Mesenchymal stem cell (in vitro differentiated cells and primary cell): ENCODE measurements around the gene GCH1.

Experiments
- DNase-seq: peaks from one replicate; pipeline ENCODE4 v3.0.0-alpha.2; 2013
- H2AFZ ChIP-seq: one replicate; pipeline ENCODE4 v1.6.1; 2013; ENCODE audit warnings: low read depth, mild to moderate bottlenecking, control low read depth, inconsistent platforms, low read length, moderate library complexity
- H2AK5ac ChIP-seq: 2 replicates; pipeline ENCODE4 v1.6.1; 2013; ENCODE audit warnings: low read length, moderate library complexity, mild to moderate bottlenecking, inconsistent platforms; ENCODE audit not compliant: severe bottlenecking
- H2BK120ac ChIP-seq: one replicate; pipeline ENCODE4 v1.6.1; 2013; ENCODE audit warnings: low read depth, mild to moderate bottlenecking, inconsistent platforms, low read length, moderate library complexity
- H2BK12ac ChIP-seq, 2 experiments: one replicate each; pipeline ENCODE4 v1.6.1; 2013; ENCODE audit warnings: inconsistent platforms in 2 of 2, low read length in 2 of 2, mild to moderate bottlenecking in 2 of 2, moderate library complexity in 2 of 2, control low read depth in 1 of 2
- H2BK15ac ChIP-seq: one replicate; pipeline ENCODE4 v1.6.1; 2013; ENCODE audit warnings: mild to moderate bottlenecking, low read depth, inconsistent platforms; ENCODE audit not compliant: poor library complexity, severe bottlenecking
- H2BK5ac ChIP-seq: 2 replicates; pipeline ENCODE4 v1.6.1; 2013; ENCODE audit warnings: low read depth, mild to moderate bottlenecking, low read length, control low read depth, inconsistent platforms; ENCODE audit not compliant: poor library complexity, severe bottlenecking
- H3K14ac ChIP-seq, 2 experiments: one replicate each; pipeline ENCODE4 v1.6.1; 2013; ENCODE audit warnings: inconsistent platforms in 2 of 2, low read length in 2 of 2, control low read depth in 1 of 2, mild to moderate bottlenecking in 1 of 2, moderate library complexity in 1 of 2
- H3K18ac ChIP-seq, 2 experiments: one replicate each; pipeline ENCODE4 v1.6.1; 2013; ENCODE audit warnings: inconsistent platforms in 2 of 2, low read length in 2 of 2, control low read depth in 1 of 2, low read depth in 1 of 2, mild to moderate bottlenecking in 1 of 2
- H3K23ac ChIP-seq, 2 experiments: one replicate each; pipeline ENCODE4 v1.6.1; 2013; ENCODE audit warnings: inconsistent platforms in 2 of 2, low read length in 2 of 2, mild to moderate bottlenecking in 2 of 2, moderate library complexity in 2 of 2, control low read depth in 1 of 2
- H3K27ac ChIP-seq: 2 replicates; pipeline ENCODE4 v1.5.1; 2013; ENCODE audit warnings: mild to moderate bottlenecking, moderate library complexity, low read length, control low read depth, inconsistent platforms; ENCODE audit not compliant: poor library complexity, severe bottlenecking
- H3K27me3 ChIP-seq, 2 experiments: 2 replicates each; pipeline versions ENCODE4 v1.6.1 to v1.7.0; 2013; ENCODE audit warnings: low read length in 2 of 2, mild to moderate bottlenecking in 2 of 2, moderate library complexity in 2 of 2, control low read depth in 1 of 2, inconsistent platforms in 1 of 2; ENCODE audit not compliant: control insufficient read depth in 1 of 2, insufficient read depth in 1 of 2
- H3K36me3 ChIP-seq, 2 experiments: 2 replicates each; pipeline versions ENCODE4 v1.6.1 to v1.7.0; 2013; ENCODE audit warnings: low read length in 2 of 2, control low read depth in 1 of 2, inconsistent platforms in 1 of 2, low read depth in 1 of 2, mild to moderate bottlenecking in 1 of 2; ENCODE audit not compliant: insufficient read depth in 2 of 2, control insufficient read depth in 1 of 2
- H3K4ac ChIP-seq, 2 experiments: one replicate each; pipeline ENCODE4 v1.6.1; 2013; ENCODE audit warnings: inconsistent platforms in 2 of 2, low read length in 2 of 2, mild to moderate bottlenecking in 2 of 2, moderate library complexity in 2 of 2, control low read depth in 1 of 2, low read depth in 1 of 2
- H3K4me1 ChIP-seq: 2 replicates; pipeline ENCODE4 v1.6.1; 2013; ENCODE audit warnings: low read depth, low read length, control low read depth; ENCODE audit not compliant: control insufficient read depth, insufficient read depth
- H3K4me2 ChIP-seq: 2 replicates; pipeline ENCODE4 v1.6.1; 2013; ENCODE audit warnings: low read length, mild to moderate bottlenecking, inconsistent platforms; ENCODE audit not compliant: poor library complexity, severe bottlenecking
- H3K4me3 ChIP-seq, 2 experiments: 2 replicates each; pipeline versions ENCODE4 v1.5.1 to v1.7.0; 2013; ENCODE audit warnings: low read length in 2 of 2, mild to moderate bottlenecking in 2 of 2, control low read depth in 1 of 2, low read depth in 1 of 2; ENCODE audit not compliant: insufficient read depth in 1 of 2
- H3K79me1 ChIP-seq: replicated peaks from 2 replicates; pipeline ENCODE4 v1.6.1; 2013; ENCODE audit warnings: mild to moderate bottlenecking, control low read depth, low read length, inconsistent platforms; ENCODE audit not compliant: poor library complexity, severe bottlenecking
- H3K9ac ChIP-seq: 2 replicates; pipeline ENCODE4 v1.7.0; 2013; ENCODE audit warnings: mild to moderate bottlenecking, low read length, moderate library complexity
- H3K9me3 ChIP-seq: 2 replicates; pipeline ENCODE4 v1.7.0; 2013; ENCODE audit warnings: mild to moderate bottlenecking, low read length; ENCODE audit not compliant: control insufficient read depth
- H4K8ac ChIP-seq: one replicate; pipeline ENCODE4 v1.6.1; 2013; ENCODE audit warnings: inconsistent platforms, mild to moderate bottlenecking, low read length, moderate library complexity
- H4K91ac ChIP-seq: one replicate; pipeline ENCODE4 v1.6.1; 2013; ENCODE audit warnings: mild to moderate bottlenecking, low read length, inconsistent platforms
- WGBS: methylation state at CpG from one replicate; pipeline ENCODE4 v1.1.7; 2013; ENCODE audit warnings: mixed read lengths; 5-methylcytosine and 5-hydroxymethylcytosine counted together

Gene GCH1

DNA sequence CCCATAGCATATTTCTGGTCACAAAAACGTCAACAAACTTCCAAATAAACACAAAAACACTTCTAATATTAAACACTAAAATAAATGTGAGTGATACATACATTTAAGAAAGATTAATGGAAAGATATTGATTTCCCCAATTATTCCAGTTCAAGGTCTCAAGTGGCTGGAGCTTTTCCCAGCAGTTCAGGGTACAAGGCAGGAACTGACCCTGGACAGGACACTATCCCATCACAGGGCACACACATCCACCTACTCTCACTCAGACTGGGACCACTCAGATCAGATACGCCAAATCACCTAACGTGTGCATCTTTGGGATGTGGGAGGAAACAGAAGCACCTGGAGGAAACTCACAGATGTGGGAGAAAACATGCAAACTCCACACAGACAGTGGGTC lies 50.4 kb downstream of the GCH1 start:
- no peak for DNase-seq
- no peak overlapping the region for H2BK5ac ChIP-seq
- H3K36me3 ChIP-seq: no peaks in the 10 kb centered on the region
- no peak overlapping the region for H4K91ac ChIP-seq
- no peak overlapping the region for H3K4me2 ChIP-seq
- H2BK15ac ChIP-seq: no peak overlapping the region
- H2BK12ac ChIP-seq: no peak overlapping the region
- no peak overlapping the region for H3K23ac ChIP-seq
- H4K8ac ChIP-seq: no peak overlapping the region
- H3K18ac ChIP-seq: no peak overlapping the region
- no peak overlapping the region for H2BK120ac ChIP-seq
- no peak overlapping the region for H3K14ac ChIP-seq
- no peak overlapping the region for H3K4me3 ChIP-seq
- H2AFZ ChIP-seq: no peak overlapping the region
- no peak overlapping the region for H3K9ac ChIP-seq
- 93% methylated on average over 2 of the region's 3 CpGs for WGBS
- H3K9me3 ChIP-seq: no peaks in the 10 kb centered on the region
- H3K4ac ChIP-seq: no peak overlapping the region
- no peaks in the 10 kb centered on the region for H3K79me1 ChIP-seq
- H2AK5ac ChIP-seq: no peak overlapping the region
- H3K27ac ChIP-seq: no peak overlapping the region
- H3K4me1 ChIP-seq: no peaks in the 10 kb centered on the region
- no peaks in the 10 kb centered on the region for H3K27me3 ChIP-seq

DNA sequence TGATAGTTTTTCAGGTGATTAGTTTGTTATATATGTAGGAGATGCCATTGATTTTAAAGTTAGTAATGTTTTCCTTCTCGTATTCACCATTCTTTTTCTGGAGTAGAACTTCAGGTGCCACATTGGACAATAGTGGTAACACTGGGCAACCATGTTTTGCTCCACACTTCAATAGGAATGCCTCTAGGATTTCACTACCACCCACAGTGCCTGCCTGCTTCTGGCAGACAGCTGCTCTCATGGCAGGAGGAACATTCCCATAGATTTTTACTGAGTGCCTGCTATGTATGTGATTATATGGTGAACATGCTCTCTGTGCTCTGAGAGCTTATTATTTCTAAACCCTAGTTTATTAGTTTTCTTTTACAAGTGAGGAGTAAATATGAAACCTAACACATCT lies 53.7 kb downstream of the GCH1 start:
- H4K91ac ChIP-seq: no peak overlapping the region
- no peak for DNase-seq
- no peak overlapping the region for H3K4me2 ChIP-seq

DNA sequence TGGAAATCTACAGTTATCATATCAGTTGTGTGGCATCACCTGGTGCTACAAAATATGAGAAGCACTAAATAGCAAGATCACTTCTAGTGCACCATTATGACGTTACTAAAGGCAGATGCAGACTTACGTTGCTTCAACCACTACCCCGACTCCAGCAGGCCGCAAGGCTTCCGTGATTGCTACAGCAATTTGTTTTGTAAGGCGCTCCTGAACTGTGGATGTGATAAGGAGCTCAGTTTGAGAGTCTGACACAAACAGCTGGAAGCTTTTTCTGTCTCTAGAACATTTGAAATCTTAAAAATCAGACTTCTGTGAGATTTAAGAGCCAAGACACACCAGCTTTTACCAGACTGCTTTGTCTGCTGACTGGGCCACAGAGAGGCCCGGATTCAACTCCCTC lies 57.0 kb downstream of the GCH1 start:
- H3K36me3 ChIP-seq: no peaks in the 10 kb centered on the region
- no peak overlapping the region for H2BK15ac ChIP-seq
- H3K23ac ChIP-seq: no peak overlapping the region
- no peak for DNase-seq
- WGBS: over 99% methylated on average over 7 of the region's 7 CpGs
- no peaks in the 10 kb centered on the region for H3K79me1 ChIP-seq
- no peak overlapping the region for H3K18ac ChIP-seq
- H2BK5ac ChIP-seq: no peak overlapping the region
- no peak overlapping the region for H4K91ac ChIP-seq
- H3K4me2 ChIP-seq: no peak overlapping the region
- H3K4me3 ChIP-seq: no peak overlapping the region
- no peaks in the 10 kb centered on the region for H3K27me3 ChIP-seq
- no peak overlapping the region for H2BK120ac ChIP-seq
- H3K14ac ChIP-seq: no peak overlapping the region
- H2AFZ ChIP-seq: no peak overlapping the region
- no peaks in the 10 kb centered on the region for H3K9me3 ChIP-seq
- no peaks in the 10 kb centered on the region for H3K4me1 ChIP-seq
- H2AK5ac ChIP-seq: no peak overlapping the region
- H3K27ac ChIP-seq: no peak overlapping the region
- H4K8ac ChIP-seq: no peak overlapping the region
- H3K4ac ChIP-seq: no peak overlapping the region
- no peak overlapping the region for H3K9ac ChIP-seq
- H2BK12ac ChIP-seq: no peak overlapping the region

More for the DNA sequence above, 53.7 kb downstream of the GCH1 start:
- H4K8ac ChIP-seq: no peak overlapping the region
- no peaks in the 10 kb centered on the region for H3K79me1 ChIP-seq
- H2AK5ac ChIP-seq: no peak overlapping the region
- no peaks in the 10 kb centered on the region for H3K27me3 ChIP-seq
- H2BK12ac ChIP-seq: no peak overlapping the region
- no peak overlapping the region for H3K27ac ChIP-seq
- no peak overlapping the region for H2BK120ac ChIP-seq
- H3K4me3 ChIP-seq: no peak overlapping the region
- no peak overlapping the region for H3K4ac ChIP-seq
- no peaks in the 10 kb centered on the region for H3K9me3 ChIP-seq
- H3K14ac ChIP-seq: no peak overlapping the region
- H2BK15ac ChIP-seq: no peak overlapping the region
- H3K4me1 ChIP-seq: no peaks in the 10 kb centered on the region
- no peak overlapping the region for H3K18ac ChIP-seq
- 78% methylated on average over 1 of the region's 1 CpG for WGBS
- no peak overlapping the region for H2BK5ac ChIP-seq
- no peak overlapping the region for H3K23ac ChIP-seq
- no peaks in the 10 kb centered on the region for H3K36me3 ChIP-seq
- no peak overlapping the region for H2AFZ ChIP-seq
- H3K9ac ChIP-seq: no peak overlapping the region

- Histone ChIP-seq H3K4me1 (no peaks in the 10 kb centered on the region), H3K4ac (no peak overlapping the region), H2AK5ac (no peak overlapping the region), H2BK12ac (no peak overlapping the region), H4K8ac (no peak overlapping the region), H3K36me3 (no peaks in the 10 kb centered on the region), H3K18ac (no peak overlapping the region), H2BK120ac (no peak overlapping the region), H3K4me3 (no peak overlapping the region), H2BK15ac (no peak overlapping the region), H2AFZ (no peak overlapping the region), H3K79me1 (no peaks in the 10 kb centered on the region), H3K14ac (no peak overlapping the region), H3K4me2 (no peak overlapping the region), H3K27ac (no peak overlapping the region), H2BK5ac (no peak overlapping the region), H3K9ac (no peak overlapping the region), H3K27me3 (no peaks in the 10 kb centered on the region), H3K9me3 (no peaks in the 10 kb centered on the region), H4K91ac (no peak overlapping the region), H3K23ac (no peak overlapping the region)
- DNase-seq: no peak
- 92% methylated on average over 1 of the region's 2 CpGs for WGBS
Observed at GRCh38 chr14:54844479-54844878, 58.1 kb downstream of the GCH1 start.
